Bronchus fibroblast of lung (primary cell): Measurements from ENCODE around the gene LPCAT2. TPM values are rescaled to one million over a fixed set of nuclear protein-coding genes. Genes with fewer than 3 reads are reported as not detected.

Experiments
- total RNA-seq: library from RNA; depleted of rRNA; stranded (reverse); fragments of >200 nt; gene quantifications from 2 replicates; pipeline ENCODE4 v1.2.3, GENCODE V29; 2015

Gene LPCAT2, protein sequence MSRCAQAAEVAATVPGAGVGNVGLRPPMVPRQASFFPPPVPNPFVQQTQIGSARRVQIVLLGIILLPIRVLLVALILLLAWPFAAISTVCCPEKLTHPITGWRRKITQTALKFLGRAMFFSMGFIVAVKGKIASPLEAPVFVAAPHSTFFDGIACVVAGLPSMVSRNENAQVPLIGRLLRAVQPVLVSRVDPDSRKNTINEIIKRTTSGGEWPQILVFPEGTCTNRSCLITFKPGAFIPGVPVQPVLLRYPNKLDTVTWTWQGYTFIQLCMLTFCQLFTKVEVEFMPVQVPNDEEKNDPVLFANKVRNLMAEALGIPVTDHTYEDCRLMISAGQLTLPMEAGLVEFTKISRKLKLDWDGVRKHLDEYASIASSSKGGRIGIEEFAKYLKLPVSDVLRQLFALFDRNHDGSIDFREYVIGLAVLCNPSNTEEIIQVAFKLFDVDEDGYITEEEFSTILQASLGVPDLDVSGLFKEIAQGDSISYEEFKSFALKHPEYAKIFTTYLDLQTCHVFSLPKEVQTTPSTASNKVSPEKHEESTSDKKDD
- total RNA-seq, result 2.2 and 2.4 TPM in 2 replicates

DNA sequence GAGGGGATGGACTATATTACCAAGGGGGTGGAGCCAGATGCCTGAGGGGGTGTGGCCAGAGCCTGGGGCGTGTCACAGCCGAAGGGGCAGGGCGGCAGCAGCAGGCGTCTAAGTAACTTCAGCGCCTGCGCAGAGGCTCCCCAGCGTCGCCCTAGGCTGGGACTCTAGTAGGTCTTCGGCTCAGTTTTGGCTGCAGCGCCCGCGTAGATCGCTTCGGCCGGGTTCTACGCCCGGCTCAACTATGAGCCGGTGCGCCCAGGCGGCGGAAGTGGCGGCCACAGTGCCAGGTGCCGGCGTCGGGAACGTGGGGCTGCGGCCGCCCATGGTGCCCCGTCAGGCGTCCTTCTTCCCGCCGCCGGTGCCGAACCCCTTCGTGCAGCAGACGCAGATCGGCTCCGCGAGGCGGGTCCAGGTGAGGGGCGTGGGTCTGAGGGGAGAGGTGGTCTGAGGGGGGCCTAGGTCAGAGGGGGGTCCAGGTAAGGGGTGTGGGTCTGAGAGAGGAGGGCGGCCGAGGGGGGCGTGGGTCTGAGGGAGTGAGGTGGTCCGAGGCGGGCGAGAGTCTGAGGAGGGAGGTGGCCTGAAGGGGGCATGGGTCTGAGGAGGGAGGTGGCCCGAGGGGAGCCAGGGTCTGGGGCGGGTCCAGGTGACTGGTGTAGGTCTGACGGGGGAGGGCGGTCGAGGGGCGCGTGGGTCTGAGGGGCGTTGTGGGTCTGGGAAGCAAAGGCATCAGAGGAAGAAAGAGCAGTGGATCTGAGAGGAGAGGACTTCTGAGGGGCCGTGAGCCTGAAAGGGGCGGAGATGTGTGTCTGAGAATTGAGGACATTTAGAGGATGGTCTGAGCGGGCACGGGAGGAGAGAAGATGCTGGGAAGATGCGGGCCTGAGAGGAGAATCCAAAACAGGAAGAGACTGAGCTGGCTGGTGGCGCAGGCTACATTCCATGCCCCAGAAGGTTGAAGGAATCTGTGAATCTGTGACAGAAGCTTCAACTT lies at the start of gene LPCAT2:
LPCAT2 (plus strand) TSS at position 132 of the 991 bp plus-strand sequence; CDS start at position 242, 110 bp downstream.

DNA sequence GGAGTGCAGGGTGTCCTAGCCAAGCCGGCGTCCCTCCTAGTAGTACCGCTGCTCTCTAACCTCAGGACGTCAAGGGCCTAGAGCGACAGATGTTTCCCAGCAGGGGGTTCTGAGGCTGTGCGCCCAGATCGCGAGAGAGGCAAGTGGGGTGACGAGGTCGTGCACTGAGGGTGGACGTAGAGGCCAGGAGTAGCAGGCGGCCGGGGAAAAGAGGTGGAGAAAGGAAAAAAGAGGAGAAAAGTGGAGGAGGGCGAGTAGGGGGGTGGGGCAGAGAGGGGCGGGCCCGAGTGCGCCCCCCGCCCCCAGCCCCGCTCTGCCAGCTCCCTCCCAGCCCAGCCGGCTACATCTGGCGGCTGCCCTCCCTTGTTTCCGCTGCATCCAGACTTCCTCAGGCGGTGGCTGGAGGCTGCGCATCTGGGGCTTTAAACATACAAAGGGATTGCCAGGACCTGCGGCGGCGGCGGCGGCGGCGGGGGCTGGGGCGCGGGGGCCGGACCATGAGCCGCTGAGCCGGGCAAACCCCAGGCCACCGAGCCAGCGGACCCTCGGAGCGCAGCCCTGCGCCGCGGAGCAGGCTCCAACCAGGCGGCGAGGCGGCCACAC lies 29.9 kb upstream of the LPCAT2 start, which contains the start of gene MMP2:
MMP2 (plus strand) TSS at position 372 of the 603 bp plus-strand sequence. CDS start 282 bp downstream, outside the sequence.

DNA sequence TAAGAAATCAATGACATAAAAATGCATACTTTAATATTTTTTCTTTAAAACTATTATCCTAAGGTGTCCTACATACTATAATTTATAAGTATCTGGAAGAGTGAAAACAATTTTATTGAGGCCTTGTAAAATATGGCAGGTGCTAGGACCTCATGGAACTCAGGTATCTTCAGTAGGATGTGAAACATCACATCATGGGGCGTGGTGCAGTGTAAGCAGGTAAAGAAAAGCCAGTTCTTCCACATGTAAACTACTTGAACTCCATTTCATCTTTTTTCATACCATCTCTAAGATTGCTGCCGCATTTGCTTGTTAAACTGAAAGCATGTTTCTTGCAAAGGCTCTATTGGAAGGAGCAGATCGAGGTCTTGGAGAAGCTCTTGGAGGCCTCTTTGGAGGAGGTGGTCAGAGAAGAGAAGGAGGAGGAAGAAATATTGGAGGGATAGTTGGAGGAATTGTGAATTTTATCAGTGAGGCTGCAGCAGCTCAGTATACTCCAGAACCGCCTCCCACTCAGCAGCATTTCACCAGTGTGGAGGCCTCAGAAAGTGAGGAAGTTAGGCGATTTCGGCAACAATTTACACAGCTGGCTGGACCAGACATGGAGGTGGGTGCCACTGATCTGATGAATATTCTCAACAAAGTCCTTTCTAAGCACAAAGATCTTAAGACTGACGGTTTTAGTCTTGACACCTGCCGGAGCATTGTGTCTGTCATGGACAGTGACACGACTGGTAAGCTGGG lies 57.7 kb downstream of the LPCAT2 start, which contains the start of gene CAPNS2:
CAPNS2 (plus strand) TSS at position 253 of the 744 bp plus-strand sequence; CDS start at position 326, 73 bp downstream.

Other genes starting within 250 kb of the LPCAT2 start
- not detected in 2 replicates for gene IRX6, start 184.9 kb upstream of the LPCAT2 start, total RNA-seq
- gene MMP2, start 29.9 kb upstream of the LPCAT2 start, total RNA-seq, result 99.7 and 101 TPM in 2 replicates
- not detected in 2 replicates for gene CAPNS2, start 57.6 kb downstream of the LPCAT2 start, total RNA-seq
- gene SLC6A2, start 146.9 kb downstream of the LPCAT2 start, total RNA-seq, result not detected in 2 replicates